Loucy (cell line): ENCODE measurements around the gene RAD51B.

Experiments
- CTCF ChIP-seq: fragments of 200-600 bp; sonication (generic); conservative IDR thresholded peaks from 2 replicates; pipeline ENCODE4 v1.5.1; 2014; ENCODE audit warnings: mild to moderate bottlenecking, antibody characterized with exemption, low read length
- EZH2phosphoT487 ChIP-seq: fragments of 200-600 bp; IDR thresholded peaks from 2 replicates; pipeline ENCODE4 v1.6.1; 2018; ENCODE audit warnings: antibody characterized with exemption, mild to moderate bottlenecking, moderate library complexity, borderline replicate concordance

GRCh38 chr14:68503186-68503825, 683.7 kb downstream of the RAD51B start:
- no peak for TF ChIP-seq CTCF
- TF ChIP-seq EZH2phosphoT487, result no peak
